ENCODE measurements around the gene ANKRD31. TPM values are rescaled to one million over a fixed set of nuclear protein-coding genes. Genes with fewer than 3 reads are reported as not detected.

ANKRD31 gene
- total RNA-seq, 1 experiment from 2014 or later = 0.09 TPM

DNA sequence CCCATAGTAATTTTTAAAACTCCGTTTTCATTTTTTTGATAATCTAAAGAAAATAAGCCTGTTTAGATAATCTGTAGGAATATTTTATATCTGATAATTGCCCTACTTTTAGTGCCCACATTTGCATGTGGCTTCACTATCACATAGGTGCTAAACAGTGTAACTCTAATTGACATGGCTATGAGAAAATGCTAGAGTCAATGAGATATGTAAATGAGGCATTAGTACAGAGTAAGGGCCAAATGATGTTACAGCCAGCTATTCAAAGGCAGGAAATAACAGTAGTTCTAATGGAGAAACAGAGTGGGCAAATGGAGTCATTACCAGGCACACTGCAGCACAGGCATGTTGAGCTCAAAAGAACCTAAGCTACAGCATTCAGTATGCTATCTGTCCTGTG is 147.0 kb downstream of the ANKRD31 start:
- Mint-ChIP-seq H3K4me1 (no peaks in the 10 kb centered on the region), H3K9me3 (no peaks in the 10 kb centered on the region), H3K36me3 (no peaks in the 10 kb centered on the region), H3K27ac (no peak overlapping the region), H3K4me3 (no peak overlapping the region), H3K27me3 (ENCODE audit: low read depth) (no peaks in the 10 kb centered on the region)
- ChIA-PET CTCF (no interaction called here), POLR2A (no interaction called here)
- TF ChIP-seq ZNF263 (CRISPR knock-in tag; IDR thresholded peaks at IDR 0.05; ENCODE audit: low read depth) (no peak), ZNF425 (CRISPR knock-in tag; conservative IDR thresholded peaks at IDR 0.05) (no peak), TEAD1 (CRISPR knock-in tag; IDR thresholded peaks at IDR 0.05) (no peak), FOXP4 (CRISPR knock-in tag; IDR thresholded peaks at IDR 0.05) (no peak), GRHL2 (CRISPR knock-in tag; IDR thresholded peaks at IDR 0.05; ENCODE audit: insufficient replicate concordance, severe bottlenecking) (no peak), ELF4 (CRISPR knock-in tag; IDR thresholded peaks at IDR 0.05; ENCODE audit: low read depth) (no peak), ATF3 (CRISPR knock-in tag; conservative IDR thresholded peaks at IDR 0.05) (no peak), ATF6 (CRISPR knock-in tag; IDR thresholded peaks at IDR 0.05) (no peak), ATF1 (CRISPR knock-in tag; IDR thresholded peaks at IDR 0.05) (no peak)
- TF ChIP-seq, protein P1, sequence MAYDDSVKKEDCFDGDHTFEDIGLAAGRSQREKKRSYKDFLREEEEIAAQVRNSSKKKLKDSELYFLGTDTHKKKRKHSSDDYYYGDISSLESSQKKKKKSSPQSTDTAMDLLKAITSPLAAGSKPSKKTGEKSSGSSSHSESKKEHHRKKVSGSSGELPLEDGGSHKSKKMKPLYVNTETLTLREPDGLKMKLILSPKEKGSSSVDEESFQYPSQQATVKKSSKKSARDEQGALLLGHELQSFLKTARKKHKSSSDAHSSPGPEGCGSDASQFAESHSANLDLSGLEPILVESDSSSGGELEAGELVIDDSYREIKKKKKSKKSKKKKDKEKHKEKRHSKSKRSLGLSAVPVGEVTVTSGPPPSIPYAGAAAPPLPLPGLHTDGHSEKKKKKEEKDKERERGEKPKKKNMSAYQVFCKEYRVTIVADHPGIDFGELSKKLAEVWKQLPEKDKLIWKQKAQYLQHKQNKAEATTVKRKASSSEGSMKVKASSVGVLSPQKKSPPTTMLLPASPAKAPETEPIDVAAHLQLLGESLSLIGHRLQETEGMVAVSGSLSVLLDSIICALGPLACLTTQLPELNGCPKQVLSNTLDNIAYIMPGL (CRISPR knock-in tag; IDR thresholded peaks at IDR 0.05) = no peak
- ATAC-seq (no peak), DNase-seq (ENCODE audit: low spot score) (no peak)

DNA sequence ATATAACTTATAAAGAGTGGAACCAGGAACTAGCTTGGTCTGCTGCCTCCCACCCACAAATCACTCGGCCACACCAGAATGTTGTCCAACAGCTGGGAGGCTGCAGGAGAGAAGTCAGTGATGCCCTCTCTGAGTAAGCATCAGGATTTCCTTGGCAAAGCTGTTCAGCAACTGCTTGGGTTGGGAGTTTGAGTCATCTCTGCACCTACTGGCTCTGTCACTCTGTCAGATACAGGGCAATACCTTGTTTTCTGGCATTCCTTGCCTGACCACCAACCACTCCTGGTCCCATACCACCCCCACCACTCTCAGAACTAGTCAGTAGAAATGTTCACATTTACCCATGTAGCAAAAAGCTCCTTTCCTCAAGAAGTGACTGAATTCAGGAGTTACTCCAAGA is 147.5 kb downstream of the ANKRD31 start:
- Mint-ChIP-seq H3K4me1 (no peaks in the 10 kb centered on the region), H3K4me3 (no peak overlapping the region), H3K27me3 (ENCODE audit: low read depth) (no peaks in the 10 kb centered on the region), H3K36me3 (no peaks in the 10 kb centered on the region), H3K9me3 (no peaks in the 10 kb centered on the region), H3K27ac (no peak overlapping the region)
- TF ChIP-seq RELA (CRISPR knock-in tag; IDR thresholded peaks at IDR 0.05; ENCODE audit: borderline replicate concordance) = no peak
- no peak for TF ChIP-seq RORB (CRISPR knock-in tag; IDR thresholded peaks at IDR 0.05)
- no peak for TF ChIP-seq GTF2I (CRISPR knock-in tag; conservative IDR thresholded peaks at IDR 0.05)
- TF ChIP-seq, protein P2, sequence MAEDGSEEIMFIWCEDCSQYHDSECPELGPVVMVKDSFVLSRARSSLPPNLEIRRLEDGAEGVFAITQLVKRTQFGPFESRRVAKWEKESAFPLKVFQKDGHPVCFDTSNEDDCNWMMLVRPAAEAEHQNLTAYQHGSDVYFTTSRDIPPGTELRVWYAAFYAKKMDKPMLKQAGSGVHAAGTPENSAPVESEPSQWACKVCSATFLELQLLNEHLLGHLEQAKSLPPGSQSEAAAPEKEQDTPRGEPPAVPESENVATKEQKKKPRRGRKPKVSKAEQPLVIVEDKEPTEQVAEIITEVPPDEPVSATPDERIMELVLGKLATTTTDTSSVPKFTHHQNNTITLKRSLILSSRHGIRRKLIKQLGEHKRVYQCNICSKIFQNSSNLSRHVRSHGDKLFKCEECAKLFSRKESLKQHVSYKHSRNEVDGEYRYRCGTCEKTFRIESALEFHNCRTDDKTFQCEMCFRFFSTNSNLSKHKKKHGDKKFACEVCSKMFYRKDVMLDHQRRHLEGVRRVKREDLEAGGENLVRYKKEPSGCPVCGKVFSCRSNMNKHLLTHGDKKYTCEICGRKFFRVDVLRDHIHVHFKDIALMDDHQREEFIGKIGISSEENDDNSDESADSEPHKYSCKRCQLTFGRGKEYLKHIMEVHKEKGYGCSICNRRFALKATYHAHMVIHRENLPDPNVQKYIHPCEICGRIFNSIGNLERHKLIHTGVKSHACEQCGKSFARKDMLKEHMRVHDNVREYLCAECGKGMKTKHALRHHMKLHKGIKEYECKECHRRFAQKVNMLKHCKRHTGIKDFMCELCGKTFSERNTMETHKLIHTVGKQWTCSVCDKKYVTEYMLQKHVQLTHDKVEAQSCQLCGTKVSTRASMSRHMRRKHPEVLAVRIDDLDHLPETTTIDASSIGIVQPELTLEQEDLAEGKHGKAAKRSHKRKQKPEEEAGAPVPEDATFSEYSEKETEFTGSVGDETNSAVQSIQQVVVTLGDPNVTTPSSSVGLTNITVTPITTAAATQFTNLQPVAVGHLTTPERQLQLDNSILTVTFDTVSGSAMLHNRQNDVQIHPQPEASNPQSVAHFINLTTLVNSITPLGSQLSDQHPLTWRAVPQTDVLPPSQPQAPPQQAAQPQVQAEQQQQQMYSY (CRISPR knock-in tag; IDR thresholded peaks at IDR 0.05) = no peak
- TF ChIP-seq PRRX2 (CRISPR knock-in tag; IDR thresholded peaks at IDR 0.05) = no peak
- TF ChIP-seq, protein P3, sequence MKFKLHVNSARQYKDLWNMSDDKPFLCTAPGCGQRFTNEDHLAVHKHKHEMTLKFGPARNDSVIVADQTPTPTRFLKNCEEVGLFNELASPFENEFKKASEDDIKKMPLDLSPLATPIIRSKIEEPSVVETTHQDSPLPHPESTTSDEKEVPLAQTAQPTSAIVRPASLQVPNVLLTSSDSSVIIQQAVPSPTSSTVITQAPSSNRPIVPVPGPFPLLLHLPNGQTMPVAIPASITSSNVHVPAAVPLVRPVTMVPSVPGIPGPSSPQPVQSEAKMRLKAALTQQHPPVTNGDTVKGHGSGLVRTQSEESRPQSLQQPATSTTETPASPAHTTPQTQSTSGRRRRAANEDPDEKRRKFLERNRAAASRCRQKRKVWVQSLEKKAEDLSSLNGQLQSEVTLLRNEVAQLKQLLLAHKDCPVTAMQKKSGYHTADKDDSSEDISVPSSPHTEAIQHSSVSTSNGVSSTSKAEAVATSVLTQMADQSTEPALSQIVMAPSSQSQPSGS (CRISPR knock-in tag; IDR thresholded peaks at IDR 0.05; ENCODE audit: borderline replicate concordance, low read depth) = no peak
- no peak for DNase-seq (ENCODE audit: low spot score)
- ChIA-PET CTCF (no interaction called here), POLR2A (no interaction called here)
- no peak for ATAC-seq

Data from WTC11 (cell line).